Lower lobe of right lung (tissue), 2 donors: ENCODE data around the gene AP2A2. TPM values are rescaled to one million over a fixed set of nuclear protein-coding genes. Genes with fewer than 3 reads are reported as not detected.
A peak's percentile ranks its signal among the peaks of the same experiment; 100 is the strongest.

ENCODE experiments used
- ATAC-seq, 2 donors: fragments of 200-7000 bp; cut with Tn5 transposase; one replicate each; pipeline ENCODE4 v1.9.1; 2020 to 2022; ENCODE audit warnings: mild to moderate bottlenecking in 2 of 2, moderate library complexity in 2 of 2
- DNase-seq: peaks from one replicate; pipeline ENCODE4 v3.0.0-alpha.2; 2020
- H3K27ac ChIP-seq: fragments of 200-600 bp; one replicate; pipeline ENCODE4 v1.8.0; 2022
- H3K27me3 ChIP-seq: fragments of 200-600 bp; one replicate; pipeline ENCODE4 v1.8.0; 2022; ENCODE audit warnings: low read depth
- H3K36me3 ChIP-seq: fragments of 200-600 bp; one replicate; pipeline ENCODE4 v1.8.0; 2022; ENCODE audit warnings: mild to moderate bottlenecking
- H3K4me1 ChIP-seq: fragments of 200-600 bp; one replicate; pipeline ENCODE4 v1.8.0; 2022
- H3K4me3 ChIP-seq: fragments of 200-600 bp; one replicate; pipeline ENCODE4 v1.8.0; 2022; ENCODE audit warnings: mild to moderate bottlenecking
- H3K9me3 ChIP-seq: fragments of 200-600 bp; one replicate; pipeline ENCODE4 v1.8.0; 2022
- CTCF ChIP-seq: fragments of 200-600 bp; IDR thresholded peaks from one replicate; pipeline ENCODE4 v1.8.0; 2022; ENCODE audit warnings: antibody characterized with exemption, mild to moderate bottlenecking
- intact Hi-C: fragments of 100-400 bp; cut with DNase I; formaldehyde crosslinking; loops from one replicate; pipeline ENCODE4 v1.11.0; 2022
- total RNA-seq: library from RNA; stranded (reverse); fragmentation: NEBNext Ultra II Directional; extraction: Animal tissue kit (Norgen Biotek cat#: 25700); gene quantifications from one replicate; pipeline ENCODE4 v1.2.1, GENCODE V29; 2021
- donor health status: DM: no; HTN: yes; CAD: no; lungs with severe emphysema.

Gene AP2A2
- total RNA-seq, 1 donor from 2014 or later = 130 TPM

GRCh38 chr11:1052133-1053011, 126.7 kb downstream of the AP2A2 start:
- Histone ChIP-seq H3K9me3 (no peaks in the 10 kb centered on the region), H3K36me3 (no peaks in the 10 kb centered on the region), H3K27ac (no peak overlapping the region), H3K4me1 (peaks cover 18% of the 10 kb centered on the region), H3K4me3 (no peak overlapping the region), H3K27me3 (peaks cover 50% of the 10 kb centered on the region)
- DNase-seq (peak; percentile 41), ATAC-seq (no peak)
- TF ChIP-seq CTCF = no peak
- intact Hi-C loops = no loop called here

GRCh38 chr11:1053121-1053901, 127.6 kb downstream of the AP2A2 start:
- H3K36me3 ChIP-seq = no peaks in the 10 kb centered on the region
- intact Hi-C loops = no loop called here
- peaks cover 47% of the 10 kb centered on the region for H3K27me3 ChIP-seq
- no peak overlapping the region for H3K27ac ChIP-seq
- no peaks in the 10 kb centered on the region for H3K9me3 ChIP-seq
- DNase-seq (peak; percentile 39), ATAC-seq (no peak)
- peaks cover 18% of the 10 kb centered on the region for H3K4me1 ChIP-seq
- no peak overlapping the region for H3K4me3 ChIP-seq
- TF ChIP-seq CTCF = no peak

GRCh38 chr11:1054143-1055108, 128.8 kb downstream of the AP2A2 start:
- intact Hi-C loops = no loop called here
- Histone ChIP-seq H3K4me1 (peaks cover 17% of the 10 kb centered on the region), H3K9me3 (no peaks in the 10 kb centered on the region), H3K27me3 (peaks cover 36% of the 10 kb centered on the region), H3K4me3 (no peak overlapping the region), H3K27ac (no peak overlapping the region), H3K36me3 (no peaks in the 10 kb centered on the region)
- TF ChIP-seq CTCF = no peak
- no peak for ATAC-seq
- DNase-seq = peak; percentile 46

- DNase-seq (peak; percentile 32), ATAC-seq (no peak)
- Histone ChIP-seq H3K4me1 (peaks cover 11% of the 10 kb centered on the region), H3K4me3 (no peak overlapping the region), H3K36me3 (no peaks in the 10 kb centered on the region), H3K27ac (no peak overlapping the region), H3K27me3 (peaks cover 34% of the 10 kb centered on the region), H3K9me3 (no peaks in the 10 kb centered on the region)
- intact Hi-C loops = no loop called here
- no peak for TF ChIP-seq CTCF
Observed at GRCh38 chr11:1055109-1055703, 129.5 kb downstream of the AP2A2 start.
